DOHH2 (cell line): ENCODE data around the gene FOSL1.

Experiments used
- CTCF ChIP-seq: fragments of 200-600 bp; sonication (generic); IDR thresholded peaks from one replicate; pipeline ENCODE4 v1.5.1; 2014; ENCODE audit warnings: antibody characterized with exemption, mild to moderate bottlenecking, low read depth, low read length; ENCODE audit not compliant: poor library complexity, severe bottlenecking
- EZH2phosphoT487 ChIP-seq: fragments of 200-600 bp; sonication (generic); IDR thresholded peaks from 2 replicates; pipeline ENCODE4 v1.6.1; 2017; ENCODE audit warnings: borderline replicate concordance, mild to moderate bottlenecking, antibody characterized with exemption, low read length, moderate library complexity, mixed read lengths

- TF ChIP-seq CTCF (no peak), EZH2phosphoT487 (no peak)
Observed at GRCh38 chr11:65879617-65880016, 20.6 kb downstream of the FOSL1 start, which contains the start of gene CTSW.
